PC-3 (cell line): ENCODE measurements around the gene TGM4. TPM values are rescaled to one million over a fixed set of nuclear protein-coding genes. Genes with fewer than 3 reads are reported as not detected.
A peak's percentile ranks its signal among the peaks of the same experiment; 100 is the strongest.

Experiments
- ATAC-seq: fragments of 200-7000 bp; cut with Tn5 transposase; 2 replicates; pipeline ENCODE4 v1.9.1; 2020; ENCODE audit warnings: mild to moderate bottlenecking, moderate library complexity
- BruUV-seq: library from RNA; stranded (reverse); fragments of 400-500 nt; replicated peaks from 2 replicates; lab custom pipeline; 2021; lab: Mats Ljungman, UMichigan
- CTCF ChIA-PET: fragments of 300-600 bp; sonication (Branson Sonifier 250); formaldehyde crosslinking; loops from one replicate; lab custom pipeline; 2022; ENCODE audit warnings: antibody characterized with exemption; lab: Charles Lee
- POLR2A ChIA-PET: fragments of 300-600 bp; sonication (Branson Sonifier 250); formaldehyde crosslinking; loops from one replicate; lab custom pipeline; 2022; ENCODE audit warnings: antibody characterized with exemption; ENCODE audit not compliant: unreplicated experiment; lab: Charles Lee
- DNase-seq: peaks from one replicate; pipeline ENCODE4 v3.0.0-alpha.2; 2015
- H2AFZ ChIP-seq: fragments of 300-600 bp; sonication (generic); 2 replicates; pipeline ENCODE4 v1.6.0; 2016; ENCODE audit warnings: antibody characterized with exemption, low read length
- H3F3A ChIP-seq: fragments of 300-600 bp; sonication (generic); one replicate; pipeline ENCODE4 v1.6.0; 2017; ENCODE audit warnings: antibody characterized with exemption, low read length, control low read depth, mild to moderate bottlenecking; ENCODE audit not compliant: unreplicated experiment
- H3K27ac ChIP-seq: fragments of 300-600 bp; sonication (generic); 2 replicates; pipeline ENCODE4 v1.5.1; 2016; ENCODE audit warnings: mild to moderate bottlenecking, low read length
- H3K27me3 ChIP-seq: fragments of 300-600 bp; sonication (generic); 2 replicates; pipeline ENCODE4 v1.6.1; 2016; ENCODE audit warnings: low read length, mixed read lengths
- H3K36me3 ChIP-seq: fragments of 300-600 bp; sonication (generic); 2 replicates; pipeline ENCODE4 v1.6.1; 2016; ENCODE audit warnings: low read depth, mixed run types, low read length, mixed read lengths
- H3K4me1 ChIP-seq: fragments of 300-600 bp; sonication (generic); 2 replicates; pipeline ENCODE4 v1.5.1; 2016; ENCODE audit warnings: low read length; ENCODE audit not compliant: insufficient read depth
- H3K4me2 ChIP-seq: fragments of 300-600 bp; sonication (generic); 2 replicates; pipeline ENCODE4 v1.6.0; 2016; ENCODE audit warnings: low read length
- H3K4me3 ChIP-seq: fragments of 300-600 bp; sonication (generic); 2 replicates; pipeline ENCODE4 v1.5.1; 2016; ENCODE audit warnings: mild to moderate bottlenecking, low read length, mixed read lengths
- H3K79me2 ChIP-seq: fragments of 300-600 bp; sonication (generic); 2 replicates; pipeline ENCODE4 v1.6.1; 2017; ENCODE audit warnings: low read length, mixed read lengths
- H3K9ac ChIP-seq: fragments of 300-600 bp; sonication (generic); 2 replicates; pipeline ENCODE4 v1.6.0; 2016; ENCODE audit warnings: mild to moderate bottlenecking, low read length
- H3K9me2 ChIP-seq: fragments of 300-600 bp; sonication (generic); replicated peaks from 2 replicates; pipeline ENCODE4 v1.6.1; 2016; ENCODE audit warnings: mixed run types, low read length, mixed read lengths
- H3K9me3 ChIP-seq: fragments of 300-600 bp; sonication (generic); 2 replicates; pipeline ENCODE4 v1.6.1; 2016; ENCODE audit warnings: low read length, mixed read lengths
- H4K20me1 ChIP-seq: fragments of 300-600 bp; sonication (generic); 2 replicates; pipeline ENCODE4 v1.6.1; 2016; ENCODE audit warnings: low read length, mixed read lengths
- CTCF ChIP-seq: fragments of 300-600 bp; sonication (generic); conservative IDR thresholded peaks from 2 replicates; pipeline ENCODE4 v1.5.1; 2017; ENCODE audit warnings: antibody characterized with exemption, low read depth, mild to moderate bottlenecking, low read length
- EZH2 ChIP-seq: fragments of 300-600 bp; sonication (generic); IDR thresholded peaks from one replicate; pipeline ENCODE4 v1.6.1; 2017; ENCODE audit warnings: antibody characterized with exemption, mild to moderate bottlenecking, low read length; ENCODE audit not compliant: unreplicated experiment
- EZH2phosphoT487 ChIP-seq: fragments of 300-600 bp; sonication (generic); IDR thresholded peaks from 2 replicates; pipeline ENCODE4 v1.6.1; 2018; ENCODE audit warnings: mild to moderate bottlenecking, antibody characterized with exemption, low read length, borderline replicate concordance
- intact Hi-C: fragments of 100-400 bp; cut with micrococcal nuclease; formaldehyde crosslinking; loops from 2 replicates; pipeline ENCODE4 v1.9.0; 2023
- total RNA-seq: library from RNA; depleted of rRNA; stranded (reverse); fragments of >200 nt; gene quantifications from 2 replicates; pipeline ENCODE4 v1.2.3, GENCODE V29; 2014

TGM4 gene
- total RNA-seq, 1 experiment from 2014 or later: 1.2 TPM

DNA sequence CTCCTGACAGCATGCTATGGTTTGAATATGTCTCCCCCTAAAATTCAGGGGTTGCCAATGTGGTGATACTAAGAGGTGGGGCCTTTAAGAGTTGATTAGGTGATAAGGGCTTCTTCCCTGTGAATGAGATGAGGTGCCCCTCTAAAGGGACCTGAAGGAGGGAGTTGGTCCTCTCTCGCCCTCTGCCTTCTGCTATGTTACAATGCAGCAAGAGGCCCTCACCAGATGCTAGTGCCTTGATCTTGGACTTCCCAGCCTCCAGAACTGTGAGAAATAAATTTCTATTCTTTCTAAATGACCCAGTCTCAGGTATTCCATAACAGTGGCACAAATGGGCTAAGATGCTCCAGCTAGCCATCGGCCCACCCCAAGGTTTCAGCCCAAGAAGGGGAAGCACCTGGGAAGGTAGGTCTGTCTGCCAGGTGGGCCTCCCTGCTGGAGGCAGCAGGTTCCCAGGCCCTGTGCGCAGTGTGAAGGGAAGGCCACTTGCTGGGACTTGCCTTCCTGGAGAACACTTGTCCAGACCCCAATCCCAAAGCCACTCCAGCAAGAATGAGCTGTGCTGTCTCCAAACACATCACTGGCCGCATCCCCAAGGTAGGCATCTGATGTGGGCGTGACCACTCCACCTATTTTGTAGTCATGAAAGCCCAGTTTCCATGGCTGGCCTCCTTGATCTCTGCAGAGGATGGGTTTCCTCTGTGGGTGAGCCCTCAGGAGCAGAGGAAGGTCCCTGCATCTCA is 9.0 kb downstream of the TGM4 start:
- Histone ChIP-seq H3K36me3 (no peaks in the 10 kb centered on the region), H3K4me3 (peak overlapping the region; percentile 2; the same call in 1 of the 2 replicates), H3K4me1 (peaks cover 49% of the 10 kb centered on the region), H3K9me2 (no peaks in the 10 kb centered on the region), H3K27ac (peak overlapping the region; percentile 97), H3K79me2 (no peaks in the 10 kb centered on the region), H4K20me1 (no peaks in the 10 kb centered on the region), H3K9me3 (no peaks in the 10 kb centered on the region), H3K27me3 (no peaks in the 10 kb centered on the region), H2AFZ (peak overlapping the region; percentile 60), H3K4me2 (peak overlapping the region; percentile 55), H3F3A (no peaks in the 10 kb centered on the region), H3K9ac (peak overlapping the region; percentile 76)
- BruUV-seq: TSS peak; percentile 56
- TF ChIP-seq EZH2: no peak
- TF ChIP-seq CTCF: no peak; the same call in 1 of the 2 replicates
- TF ChIP-seq EZH2phosphoT487: no peak
- ATAC-seq: peak; percentile 1
- intact Hi-C loops: loop anchor here (5.0 to 10.0 kb wide), 3 partner anchors 79 to 239 kb away; partner anchors contain the start of genes KIAA1143, KIF15 and ZNF35
- DNase-seq: no peak
- ChIA-PET POLR2A (interaction anchor here (0.5 to 0.7 kb wide), 2 partner anchors 21 to 258 kb away, joined by 3 to 7 read pairs; partner anchors contain the start of gene TMEM42), CTCF (no interaction called here)

GRCh38 chr3:44883999-44884431 is 9.6 kb downstream of the TGM4 start:
- intact Hi-C loops: loop anchor here (1.0 to 10.0 kb wide), 4 partner anchors 14 to 239 kb away; partner anchors contain the start of genes KIAA1143, KIF15 and ZNF35
- H3K4me1 ChIP-seq: peaks cover 49% of the 10 kb centered on the region
- H2AFZ ChIP-seq: peak overlapping the region; percentile 60
- no peaks in the 10 kb centered on the region for H4K20me1 ChIP-seq
- H3K36me3 ChIP-seq: no peaks in the 10 kb centered on the region
- no peaks in the 10 kb centered on the region for H3F3A ChIP-seq
- H3K27ac ChIP-seq: peak overlapping the region; percentile 97
- BruUV-seq: no TSS peak
- ATAC-seq: peak; percentile 67
- POLR2A ChIA-PET: interaction anchor here (0.5 to 0.7 kb wide), 2 partner anchors 22 to 259 kb away, joined by 3 to 7 read pairs; partner anchors contain the start of gene TMEM42
- no peaks in the 10 kb centered on the region for H3K79me2 ChIP-seq
- H3K4me3 ChIP-seq: peak overlapping the region; percentile 2; the same call in 1 of the 2 replicates
- no peaks in the 10 kb centered on the region for H3K9me2 ChIP-seq
- no peaks in the 10 kb centered on the region for H3K27me3 ChIP-seq
- TF ChIP-seq EZH2phosphoT487 (no peak), CTCF (no peak), EZH2 (no peak)
- peak; percentile 99 for DNase-seq
- H3K9me3 ChIP-seq: no peaks in the 10 kb centered on the region
- H3K4me2 ChIP-seq: peak overlapping the region; percentile 56
- peak overlapping the region; percentile 76 for H3K9ac ChIP-seq
- CTCF ChIA-PET: no interaction called here
